Astrocyte of the spinal cord (primary cell): Measurements from ENCODE around the gene ERG28.

Experiments used
- DNase-seq: peaks from one replicate; pipeline ENCODE4 v3.0.0; 2011; ENCODE audit warnings: low read depth, low spot score
- H3K4me3 ChIP-seq: 2 replicates; pipeline ENCODE4 v1.5.1; 2011; ENCODE audit warnings: low read depth, mild to moderate bottlenecking, low read length, moderate library complexity
- in situ Hi-C: cut with HindIII; loops from 2 replicates; pipeline ENCODE4 v1.10.0; 2017; ENCODE audit warnings: low sequenced_read_pairs
- TF ChIP-seq, protein P1 (sequence below): IDR thresholded peaks from 2 replicates; pipeline ENCODE4 v1.5.1; 2012; ENCODE audit warnings: low read depth, mild to moderate bottlenecking, low read length, inconsistent platforms

Gene ERG28

DNA sequence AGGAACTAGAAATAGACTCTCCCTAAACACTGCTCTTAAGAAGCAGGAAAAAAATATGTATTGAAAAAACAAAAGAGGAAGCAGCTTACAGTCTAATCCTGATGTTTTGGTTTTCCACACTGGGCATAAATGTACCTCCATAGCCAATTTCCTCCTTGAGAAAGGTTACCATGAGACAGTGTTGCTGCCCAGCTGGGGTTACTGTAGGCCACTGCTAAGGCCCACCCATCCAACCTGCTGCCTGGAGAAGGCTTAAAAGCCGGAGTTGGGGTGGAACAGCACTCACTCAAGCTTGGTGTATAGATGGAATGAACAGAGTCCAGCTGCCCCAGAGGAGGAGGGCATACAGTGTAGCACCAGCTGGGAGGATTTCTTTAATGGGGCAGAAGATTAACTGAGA is 41.1 kb downstream of the ERG28 start:
- TF ChIP-seq, protein P1, sequence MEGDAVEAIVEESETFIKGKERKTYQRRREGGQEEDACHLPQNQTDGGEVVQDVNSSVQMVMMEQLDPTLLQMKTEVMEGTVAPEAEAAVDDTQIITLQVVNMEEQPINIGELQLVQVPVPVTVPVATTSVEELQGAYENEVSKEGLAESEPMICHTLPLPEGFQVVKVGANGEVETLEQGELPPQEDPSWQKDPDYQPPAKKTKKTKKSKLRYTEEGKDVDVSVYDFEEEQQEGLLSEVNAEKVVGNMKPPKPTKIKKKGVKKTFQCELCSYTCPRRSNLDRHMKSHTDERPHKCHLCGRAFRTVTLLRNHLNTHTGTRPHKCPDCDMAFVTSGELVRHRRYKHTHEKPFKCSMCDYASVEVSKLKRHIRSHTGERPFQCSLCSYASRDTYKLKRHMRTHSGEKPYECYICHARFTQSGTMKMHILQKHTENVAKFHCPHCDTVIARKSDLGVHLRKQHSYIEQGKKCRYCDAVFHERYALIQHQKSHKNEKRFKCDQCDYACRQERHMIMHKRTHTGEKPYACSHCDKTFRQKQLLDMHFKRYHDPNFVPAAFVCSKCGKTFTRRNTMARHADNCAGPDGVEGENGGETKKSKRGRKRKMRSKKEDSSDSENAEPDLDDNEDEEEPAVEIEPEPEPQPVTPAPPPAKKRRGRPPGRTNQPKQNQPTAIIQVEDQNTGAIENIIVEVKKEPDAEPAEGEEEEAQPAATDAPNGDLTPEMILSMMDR, result no peak
- DNase-seq, result no peak
- in situ Hi-C loops, result no loop called here
- no peak overlapping the region for H3K4me3 ChIP-seq

DNA sequence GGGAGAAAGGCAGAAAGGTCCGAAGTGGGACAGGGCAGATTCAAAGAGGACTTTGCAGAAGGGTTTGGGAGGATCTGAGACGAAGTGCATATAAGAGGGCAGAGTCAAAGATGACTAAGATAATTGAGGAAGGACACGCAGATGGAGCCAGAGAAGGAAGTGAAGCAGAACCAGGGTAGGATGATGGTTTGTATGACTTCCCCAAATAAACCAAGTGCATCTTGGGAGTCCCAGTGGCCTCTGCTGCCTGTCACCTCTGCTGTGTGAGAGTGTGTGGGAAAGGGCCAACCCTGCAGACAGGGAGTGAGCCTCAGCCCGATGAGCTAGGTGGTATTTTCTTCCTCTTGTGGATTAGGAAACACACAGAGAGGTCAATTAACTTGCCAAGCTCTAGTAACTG is 45.5 kb downstream of the ERG28 start:
- TF ChIP-seq, protein P1, result no peak
- in situ Hi-C loops, result no loop called here
- no peak overlapping the region for H3K4me3 ChIP-seq
- DNase-seq, result no peak

DNA sequence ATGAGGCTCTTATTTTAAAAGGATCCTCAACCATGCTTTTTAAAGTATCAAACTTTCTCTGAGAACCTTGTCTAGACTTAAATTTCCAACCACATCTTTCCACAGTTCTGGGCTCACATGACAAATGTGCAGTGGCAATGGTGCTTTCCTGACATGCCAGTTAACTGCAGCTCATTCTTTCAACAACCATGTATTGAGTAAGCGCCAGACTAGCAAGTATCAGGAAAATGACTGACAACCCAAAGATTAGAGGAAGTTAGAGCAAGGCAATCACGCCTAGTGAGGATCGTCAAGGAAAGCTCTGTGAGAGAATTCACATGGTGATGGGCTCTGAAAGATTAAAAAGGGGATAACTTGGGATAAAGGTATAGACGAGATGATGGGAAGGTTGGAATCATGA is 46.5 kb downstream of the ERG28 start:
- no peak for DNase-seq
- TF ChIP-seq, protein P1, result no peak
- in situ Hi-C loops, result no loop called here
- no peak overlapping the region for H3K4me3 ChIP-seq

DNA sequence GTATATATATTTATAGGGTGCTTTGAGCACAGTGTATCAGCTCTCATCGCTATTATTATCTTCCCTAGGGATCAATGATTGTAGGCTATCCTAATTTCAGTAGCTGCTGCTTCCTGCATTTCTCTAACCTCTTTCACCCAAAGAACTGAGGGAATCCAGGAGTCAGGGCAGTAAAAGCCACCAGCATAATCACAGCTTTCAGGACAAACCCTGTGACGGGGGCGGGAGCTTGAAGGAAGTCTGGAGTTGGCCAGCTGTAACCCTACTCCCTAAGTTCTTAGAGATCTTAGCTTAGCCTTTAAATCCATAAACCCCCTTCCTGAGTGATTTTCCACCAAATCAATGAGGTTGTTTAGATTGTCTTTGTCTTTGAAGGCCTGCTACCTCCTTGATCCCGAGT is 48.5 kb downstream of the ERG28 start:
- in situ Hi-C loops, result no loop called here
- TF ChIP-seq, protein P1, result no peak
- H3K4me3 ChIP-seq, result no peak overlapping the region
- no peak for DNase-seq

GRCh38 chr14:75610834-75611233 is 49.8 kb downstream of the ERG28 start:
- in situ Hi-C loops, result no loop called here
- no peak overlapping the region for H3K4me3 ChIP-seq
- TF ChIP-seq, protein P1, result no peak
- no peak for DNase-seq

GRCh38 chr14:75609606-75610475 is 50.8 kb downstream of the ERG28 start:
- DNase-seq, result peak; percentile 67
- TF ChIP-seq, protein P1, result no peak
- H3K4me3 ChIP-seq, result no peak overlapping the region
- in situ Hi-C loops, result no loop called here
